ENCODE data around the gene DDX54.

The DDX54 gene, protein sequence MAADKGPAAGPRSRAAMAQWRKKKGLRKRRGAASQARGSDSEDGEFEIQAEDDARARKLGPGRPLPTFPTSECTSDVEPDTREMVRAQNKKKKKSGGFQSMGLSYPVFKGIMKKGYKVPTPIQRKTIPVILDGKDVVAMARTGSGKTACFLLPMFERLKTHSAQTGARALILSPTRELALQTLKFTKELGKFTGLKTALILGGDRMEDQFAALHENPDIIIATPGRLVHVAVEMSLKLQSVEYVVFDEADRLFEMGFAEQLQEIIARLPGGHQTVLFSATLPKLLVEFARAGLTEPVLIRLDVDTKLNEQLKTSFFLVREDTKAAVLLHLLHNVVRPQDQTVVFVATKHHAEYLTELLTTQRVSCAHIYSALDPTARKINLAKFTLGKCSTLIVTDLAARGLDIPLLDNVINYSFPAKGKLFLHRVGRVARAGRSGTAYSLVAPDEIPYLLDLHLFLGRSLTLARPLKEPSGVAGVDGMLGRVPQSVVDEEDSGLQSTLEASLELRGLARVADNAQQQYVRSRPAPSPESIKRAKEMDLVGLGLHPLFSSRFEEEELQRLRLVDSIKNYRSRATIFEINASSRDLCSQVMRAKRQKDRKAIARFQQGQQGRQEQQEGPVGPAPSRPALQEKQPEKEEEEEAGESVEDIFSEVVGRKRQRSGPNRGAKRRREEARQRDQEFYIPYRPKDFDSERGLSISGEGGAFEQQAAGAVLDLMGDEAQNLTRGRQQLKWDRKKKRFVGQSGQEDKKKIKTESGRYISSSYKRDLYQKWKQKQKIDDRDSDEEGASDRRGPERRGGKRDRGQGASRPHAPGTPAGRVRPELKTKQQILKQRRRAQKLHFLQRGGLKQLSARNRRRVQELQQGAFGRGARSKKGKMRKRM

DNA sequence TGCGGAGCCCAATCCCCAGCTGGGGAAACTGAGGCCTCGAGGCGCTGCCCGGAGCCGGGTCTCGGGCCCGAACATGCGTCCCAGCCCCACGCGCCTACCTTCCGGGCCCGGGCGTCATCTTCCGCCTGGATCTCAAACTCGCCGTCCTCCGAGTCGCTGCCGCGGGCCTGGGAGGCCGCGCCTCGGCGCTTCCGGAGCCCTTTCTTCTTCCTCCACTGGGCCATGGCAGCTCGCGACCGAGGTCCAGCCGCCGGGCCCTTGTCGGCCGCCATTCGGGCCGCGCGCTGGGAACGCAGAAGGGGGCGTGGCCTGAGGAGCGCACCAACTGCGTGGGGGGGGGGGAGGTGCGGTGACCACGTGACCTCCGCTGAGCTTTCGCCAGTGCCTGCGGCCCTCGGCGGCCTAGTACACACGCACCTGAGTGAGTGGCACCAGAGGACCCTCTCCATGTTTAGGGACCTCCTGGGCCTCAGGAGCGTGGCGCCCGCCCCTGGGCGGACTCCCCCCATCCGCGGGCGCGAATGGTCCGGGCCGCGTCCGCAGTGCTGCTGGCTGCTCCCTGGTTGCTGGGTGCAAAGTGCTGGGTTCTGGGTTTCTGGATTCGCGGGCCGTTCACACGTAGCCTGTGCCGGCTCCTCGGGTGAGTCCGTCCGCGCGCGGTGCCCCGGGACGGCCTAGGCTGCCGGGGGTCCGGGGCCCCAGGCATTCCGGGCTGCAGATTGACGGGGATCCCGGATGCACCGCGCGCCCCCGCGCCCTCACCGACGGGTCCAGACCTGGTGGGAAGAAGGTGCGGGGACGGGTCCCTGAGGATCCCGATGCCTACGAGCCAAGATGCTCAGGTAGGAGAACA, at the start of gene DDX54, which contains the start of gene RITA1:
Gene DDX54, minus strand, starts transcription at position 299 of the 853 bp plus-strand sequence. Its CDS starts 27 bp downstream, at position 272.
Gene RITA1, plus strand, starts transcription at position 542 of the 853 bp plus-strand sequence. CDS start 1,026 bp downstream, outside the sequence.
- H3K4me3 ChIP-seq (ENCODE audit: low read length): peak within 1 kb of the TSS; percentile 99
- peaks cover 32% of the 10 kb centered on the region for H3K36me3 ChIP-seq (replicated peaks; ENCODE audit: low read depth, low read length)
- H3K9me3 ChIP-seq (ENCODE audit: insufficient read depth, low read length): no peaks in the 10 kb centered on the region
- peaks cover 71% of the 10 kb centered on the region for H3K79me2 ChIP-seq (ENCODE audit: low read length)
- peak within 1 kb of the TSS; percentile 82 for H2AFZ ChIP-seq (ENCODE audit: low read depth, low read length)
- H3K27ac ChIP-seq (ENCODE audit: low read length): peak within 1 kb of the TSS; percentile 87
- H3K4me1 ChIP-seq (ENCODE audit: low read length): peaks cover 23% of the 10 kb centered on the region
- H3K4me2 ChIP-seq (ENCODE audit: low read length): peak within 1 kb of the TSS; percentile 79
- H4K20me1 ChIP-seq (ENCODE audit: insufficient read depth, low read length): peaks cover 3% of the 10 kb centered on the region; the same call in 1 of the 2 replicates
- no peaks in the 10 kb centered on the region for H3K27me3 ChIP-seq (ENCODE audit: low read depth, low read length)
- peak within 1 kb of the TSS; percentile 97 for H3K9ac ChIP-seq (ENCODE audit: low read length)
- TF ChIP-seq, protein P1, sequence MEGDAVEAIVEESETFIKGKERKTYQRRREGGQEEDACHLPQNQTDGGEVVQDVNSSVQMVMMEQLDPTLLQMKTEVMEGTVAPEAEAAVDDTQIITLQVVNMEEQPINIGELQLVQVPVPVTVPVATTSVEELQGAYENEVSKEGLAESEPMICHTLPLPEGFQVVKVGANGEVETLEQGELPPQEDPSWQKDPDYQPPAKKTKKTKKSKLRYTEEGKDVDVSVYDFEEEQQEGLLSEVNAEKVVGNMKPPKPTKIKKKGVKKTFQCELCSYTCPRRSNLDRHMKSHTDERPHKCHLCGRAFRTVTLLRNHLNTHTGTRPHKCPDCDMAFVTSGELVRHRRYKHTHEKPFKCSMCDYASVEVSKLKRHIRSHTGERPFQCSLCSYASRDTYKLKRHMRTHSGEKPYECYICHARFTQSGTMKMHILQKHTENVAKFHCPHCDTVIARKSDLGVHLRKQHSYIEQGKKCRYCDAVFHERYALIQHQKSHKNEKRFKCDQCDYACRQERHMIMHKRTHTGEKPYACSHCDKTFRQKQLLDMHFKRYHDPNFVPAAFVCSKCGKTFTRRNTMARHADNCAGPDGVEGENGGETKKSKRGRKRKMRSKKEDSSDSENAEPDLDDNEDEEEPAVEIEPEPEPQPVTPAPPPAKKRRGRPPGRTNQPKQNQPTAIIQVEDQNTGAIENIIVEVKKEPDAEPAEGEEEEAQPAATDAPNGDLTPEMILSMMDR (IDR thresholded peaks at IDR 0.05; ENCODE audit: low read depth, low read length): no peak
- TF ChIP-seq EZH2phosphoT487 (IDR thresholded peaks at IDR 0.05; ENCODE audit: low read depth): no peak

DNA sequence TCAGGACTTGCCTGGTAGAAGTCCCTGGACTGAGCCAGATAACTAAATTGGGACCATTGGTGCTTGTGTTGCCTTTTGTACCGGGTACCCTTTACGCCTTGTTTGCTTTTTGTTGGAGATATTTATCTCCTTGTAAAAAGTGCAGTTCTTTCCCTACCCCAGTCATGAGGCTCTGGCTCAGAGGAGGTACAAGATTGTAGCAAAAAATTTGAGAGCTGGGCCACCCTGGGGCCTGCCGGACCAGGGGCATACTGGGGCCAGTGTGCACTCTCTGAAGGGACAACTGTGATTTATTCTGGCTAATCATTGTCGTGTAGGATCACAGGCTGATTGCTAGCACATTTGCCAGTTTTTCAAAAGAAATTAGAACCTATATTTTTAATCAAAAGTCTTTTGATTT, 49.2 kb upstream of the DDX54 start:
- Histone ChIP-seq H4K20me1 (ENCODE audit: insufficient read depth, low read length) (no peaks in the 10 kb centered on the region), H3K9me3 (ENCODE audit: insufficient read depth, low read length) (no peaks in the 10 kb centered on the region), H2AFZ (ENCODE audit: low read depth, low read length) (no peak overlapping the region), H3K4me1 (ENCODE audit: low read length) (peaks cover 44% of the 10 kb centered on the region), H3K27me3 (ENCODE audit: low read depth, low read length) (no peaks in the 10 kb centered on the region), H3K4me2 (ENCODE audit: low read length) (no peak overlapping the region), H3K36me3 (replicated peaks; ENCODE audit: low read depth, low read length) (peaks cover 58% of the 10 kb centered on the region), H3K4me3 (ENCODE audit: low read length) (no peak overlapping the region), H3K9ac (ENCODE audit: low read length) (no peak overlapping the region), H3K27ac (ENCODE audit: low read length) (no peak overlapping the region), H3K79me2 (ENCODE audit: low read length) (no peaks in the 10 kb centered on the region)
- TF ChIP-seq, protein P1 (IDR thresholded peaks at IDR 0.05; ENCODE audit: low read depth, low read length): no peak
- no peak for TF ChIP-seq EZH2phosphoT487 (IDR thresholded peaks at IDR 0.05; ENCODE audit: low read depth)

DNA sequence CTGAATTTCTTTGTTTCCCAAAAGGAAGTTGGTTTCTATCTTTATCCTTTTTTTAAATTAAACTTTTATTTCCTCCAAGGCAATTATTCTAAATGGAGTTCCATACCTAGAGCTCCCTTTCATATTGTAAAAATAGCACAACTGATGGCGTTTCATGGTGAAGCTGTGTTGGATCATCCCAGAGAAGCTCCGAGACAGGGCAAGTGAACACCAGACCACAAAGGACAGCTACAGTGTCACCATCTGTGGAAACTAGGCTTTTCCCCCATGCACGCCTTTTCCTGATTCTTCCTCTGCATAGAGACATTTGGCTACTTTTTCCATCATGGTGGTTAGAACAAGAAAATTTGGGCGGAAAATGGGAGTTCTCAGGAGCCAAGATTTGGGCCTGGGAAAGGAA, 48.7 kb upstream of the DDX54 start:
- no peak for TF ChIP-seq EZH2phosphoT487 (IDR thresholded peaks at IDR 0.05; ENCODE audit: low read depth)
- TF ChIP-seq, protein P1 (IDR thresholded peaks at IDR 0.05; ENCODE audit: low read depth, low read length): no peak
- Histone ChIP-seq H3K79me2 (ENCODE audit: low read length) (no peaks in the 10 kb centered on the region), H3K27me3 (ENCODE audit: low read depth, low read length) (no peaks in the 10 kb centered on the region), H3K36me3 (replicated peaks; ENCODE audit: low read depth, low read length) (peaks cover 62% of the 10 kb centered on the region), H3K9ac (ENCODE audit: low read length) (no peak overlapping the region), H3K4me1 (ENCODE audit: low read length) (peaks cover 49% of the 10 kb centered on the region), H3K9me3 (ENCODE audit: insufficient read depth, low read length) (no peaks in the 10 kb centered on the region), H3K4me2 (ENCODE audit: low read length) (0 out of 2 replicates have a peak overlapping the region, but pooled peaks have one; percentile 69), H4K20me1 (ENCODE audit: insufficient read depth, low read length) (no peaks in the 10 kb centered on the region), H3K4me3 (ENCODE audit: low read length) (no peak overlapping the region), H2AFZ (ENCODE audit: low read depth, low read length) (no peak overlapping the region), H3K27ac (ENCODE audit: low read length) (no peak overlapping the region)
